A172 (cell line): ENCODE measurements around the gene CDH4. TPM values are rescaled to one million over a fixed set of nuclear protein-coding genes. Genes with fewer than 3 reads are reported as not detected.

ENCODE experiments used
- DNase-seq: peaks from one replicate; pipeline ENCODE4 v3.0.0-alpha.2; 2015; ENCODE audit warnings: low spot score
- total RNA-seq: library from RNA; depleted of rRNA; stranded (reverse); fragments of >200 nt; shearing (Covaris generic); gene quantifications from 2 replicates; pipeline ENCODE4 v1.2.3, GENCODE V29; 2014

The CDH4 gene
- total RNA-seq, 1 experiment from 2014 or later: 5.5 TPM

GRCh38 chr20:61986762-61987321, 734.8 kb downstream of the CDH4 start:
- DNase-seq: no peak

GRCh38 chr20:61988665-61989064, 736.6 kb downstream of the CDH4 start:
- no peak for DNase-seq

DNA sequence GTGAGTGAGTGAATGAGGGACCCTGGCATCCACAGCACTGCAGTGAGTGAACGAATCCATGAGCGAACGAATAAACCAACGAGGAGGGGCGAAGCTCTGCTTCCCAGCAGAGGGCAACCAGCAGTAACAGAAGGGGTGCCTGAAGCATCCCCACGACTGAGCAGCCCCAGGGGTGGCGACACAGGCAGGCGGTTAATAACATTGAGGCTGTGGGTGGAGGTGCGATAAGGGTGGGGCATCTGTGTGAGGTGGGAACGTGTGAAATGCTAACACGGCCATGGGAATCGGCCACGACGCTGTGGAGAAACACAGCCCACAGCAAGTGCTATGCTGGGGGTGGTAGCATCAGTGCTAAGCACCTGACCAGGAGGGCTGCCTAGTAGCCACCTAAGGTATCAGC, 737.7 kb downstream of the CDH4 start:
- no peak for DNase-seq
